Subcutaneous adipose tissue (tissue), 4 donors: ENCODE results near the gene ASTN1. TPM values are rescaled to one million over a fixed set of nuclear protein-coding genes. Genes with fewer than 3 reads are reported as not detected.

Source experiments
- CTCF ChIP-seq: fragments of 450-650 bp; IDR thresholded peaks from one replicate; pipeline ENCODE4 v1.5.1; 2016; ENCODE audit warnings: low read depth, mild to moderate bottlenecking, control low read depth, antibody characterized with exemption, moderate library complexity
- total RNA-seq, 4 donors: library from RNA; depleted of rRNA; stranded (reverse); fragments of >200 nt; gene quantifications; one replicate each; pipeline ENCODE4 v1.1.0, GENCODE V29; 2016

The ASTN1 gene
- total RNA-seq, 4 donors from 2014 or later, result 0.33 TPM; not detected in 3

- TF ChIP-seq CTCF, result no peak
Observed at GRCh38 chr1:177077734-177078499, 86.6 kb downstream of the ASTN1 start.

GRCh38 chr1:177077006-177077405 is 87.5 kb downstream of the ASTN1 start:
- no peak for TF ChIP-seq CTCF

DNA sequence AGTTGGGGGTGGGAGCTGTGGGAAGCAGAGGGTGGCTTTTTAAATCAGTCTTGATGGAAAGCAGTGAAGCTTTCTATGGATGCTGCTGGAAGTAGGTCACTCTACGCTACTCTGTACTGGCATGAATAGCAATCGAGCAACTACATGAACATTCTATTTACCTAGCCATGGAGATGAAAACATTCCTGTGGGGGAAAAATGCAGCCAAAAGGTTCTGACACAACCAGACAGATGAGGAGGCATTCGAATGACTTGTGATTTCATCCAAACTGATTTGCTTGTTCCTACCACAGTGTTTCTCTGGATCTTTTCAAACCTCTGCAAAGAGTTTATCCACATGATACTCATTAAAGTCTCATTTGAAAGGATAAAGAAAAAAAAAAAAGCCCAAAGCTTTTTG is 95.0 kb downstream of the ASTN1 start:
- no peak for TF ChIP-seq CTCF

DNA sequence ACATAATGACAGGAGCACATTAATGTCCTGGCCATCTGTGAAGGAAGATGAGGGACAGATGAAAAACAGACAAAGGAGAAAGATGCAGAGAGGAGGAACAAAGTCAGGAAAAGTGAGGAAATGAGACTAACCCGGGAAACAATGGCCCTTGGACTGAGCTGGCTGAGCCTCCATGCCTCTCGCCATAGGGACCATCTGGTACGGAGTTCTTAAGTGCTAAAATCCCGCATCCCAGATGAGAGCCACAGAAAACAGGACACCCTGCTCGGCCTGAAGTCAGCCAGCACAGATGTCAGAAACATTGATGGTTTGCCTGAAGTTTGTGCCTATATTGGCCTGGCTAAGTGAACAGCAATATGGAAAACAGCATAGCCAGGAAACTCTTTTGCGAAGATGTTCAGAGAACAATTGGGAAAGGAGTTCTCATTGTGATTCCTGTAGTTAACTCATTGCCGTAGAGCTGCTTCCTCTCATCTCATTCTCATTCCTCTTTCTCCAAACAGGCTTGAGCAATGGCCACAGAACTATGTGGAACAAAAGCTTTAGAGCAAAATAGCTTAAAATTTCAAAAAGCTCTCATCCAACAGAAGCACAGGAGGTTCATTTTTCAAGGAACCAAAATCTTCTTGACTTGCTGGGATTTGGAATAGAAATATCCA is 96.6 kb downstream of the ASTN1 start:
- TF ChIP-seq CTCF, result no peak

DNA sequence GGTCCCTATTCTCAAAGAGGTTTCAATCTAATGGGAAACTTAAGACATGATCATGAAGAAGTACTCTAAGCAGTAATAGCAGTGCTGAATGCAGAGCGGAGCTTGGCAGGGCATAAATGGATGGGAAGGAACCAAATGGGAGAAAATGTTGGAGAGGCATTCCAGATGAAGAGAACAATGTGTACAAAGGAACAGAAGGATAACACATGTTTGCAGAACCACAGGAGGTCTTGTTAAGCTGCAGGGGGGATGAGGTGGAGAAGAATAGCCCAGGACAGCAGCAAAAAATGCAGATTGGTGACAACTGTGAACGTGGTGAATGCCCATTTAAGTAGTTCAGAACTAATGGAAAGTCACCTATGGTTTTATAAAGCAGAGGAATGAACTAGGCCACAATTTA is 99.1 kb downstream of the ASTN1 start:
- TF ChIP-seq CTCF, result no peak

GRCh38 chr1:177063648-177064047 is 100.9 kb downstream of the ASTN1 start:
- TF ChIP-seq CTCF, result no peak

DNA sequence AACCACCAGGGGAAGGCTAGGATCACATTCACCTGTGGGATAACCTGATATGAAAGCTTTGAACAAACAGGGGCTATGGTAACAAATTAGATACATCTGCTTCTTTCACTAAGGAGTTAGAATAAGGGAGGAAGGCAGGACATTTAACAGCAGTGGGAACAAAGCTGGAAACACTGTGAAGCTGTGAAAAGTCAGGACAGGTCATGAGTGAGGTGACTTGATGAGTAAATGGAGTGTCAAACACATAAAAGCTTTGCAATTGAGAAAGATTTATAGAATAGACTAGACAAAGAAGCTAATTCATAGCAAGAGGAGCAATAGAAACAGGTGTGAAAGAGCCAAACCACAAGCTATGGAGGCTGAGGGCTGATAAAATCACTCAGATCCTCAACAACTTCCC is 110.0 kb downstream of the ASTN1 start:
- no peak for TF ChIP-seq CTCF
